Astrocyte (in vitro differentiated cells and primary cell): ENCODE results near the gene BCL7A. TPM values are rescaled to one million over a fixed set of nuclear protein-coding genes. Genes with fewer than 3 reads are reported as not detected.

ENCODE experiments used
- DNase-seq: peaks from one replicate; pipeline ENCODE4 v3.0.0-alpha.2; 2010; ENCODE audit warnings: low read depth
- FAIRE-seq: peaks from 2 replicates; lab custom pipeline; 2011; peaks lifted over from hg19 to GRCh38; lab: Jason Lieb, UNC
- H2AFZ ChIP-seq: 2 replicates; pipeline ENCODE4 v1.6.0; 2012; ENCODE audit warnings: low read depth, low read length, inconsistent platforms
- H3K27ac ChIP-seq: 2 replicates; pipeline ENCODE4 v1.5.1; 2011; ENCODE audit warnings: low read depth, low read length, inconsistent platforms
- H3K27me3 ChIP-seq: 2 replicates; pipeline ENCODE4 v1.6.0; 2011; ENCODE audit warnings: low read length, inconsistent platforms; ENCODE audit not compliant: insufficient read depth
- H3K36me3 ChIP-seq: 2 replicates; pipeline ENCODE4 v1.5.1; 2011; ENCODE audit warnings: low read length, inconsistent platforms; ENCODE audit not compliant: insufficient read depth
- H3K4me1 ChIP-seq: 2 replicates; pipeline ENCODE4 v1.5.1; 2011; ENCODE audit warnings: low read length, inconsistent platforms; ENCODE audit not compliant: insufficient read depth
- H3K4me2 ChIP-seq: 2 replicates; pipeline ENCODE4 v1.6.0; 2012; ENCODE audit warnings: low read length, inconsistent platforms
- H3K4me3 ChIP-seq: 2 replicates; pipeline ENCODE4 v1.5.1; 2011; ENCODE audit warnings: low read depth, mild to moderate bottlenecking, low read length, inconsistent platforms; ENCODE audit not compliant: insufficient read depth
- H3K79me2 ChIP-seq: 2 replicates; pipeline ENCODE4 v1.6.0; 2012; ENCODE audit warnings: mild to moderate bottlenecking, low read length, inconsistent platforms; ENCODE audit not compliant: insufficient read depth
- H3K9ac ChIP-seq: 2 replicates; pipeline ENCODE4 v1.6.0; 2012; ENCODE audit warnings: mild to moderate bottlenecking, low read length, inconsistent platforms
- H3K9me3 ChIP-seq: 2 replicates; pipeline ENCODE4 v1.5.1; 2012; ENCODE audit warnings: low read depth, mild to moderate bottlenecking, low read length, inconsistent platforms; ENCODE audit not compliant: insufficient read depth
- H4K20me1 ChIP-seq: 2 replicates; pipeline ENCODE4 v1.6.0; 2012; ENCODE audit warnings: low read length, inconsistent platforms; ENCODE audit not compliant: insufficient read depth
- H3K27ac Mint-ChIP-seq: one replicate; pipeline ENCODE4 v1.8.0; 2021; ENCODE audit warnings: mild to moderate bottlenecking, mixed read lengths; ENCODE audit not compliant: unreplicated experiment
- H3K27me3 Mint-ChIP-seq: one replicate; pipeline ENCODE4 v1.8.0; 2021; ENCODE audit warnings: low read depth, mixed read lengths; ENCODE audit not compliant: unreplicated experiment
- H3K36me3 Mint-ChIP-seq: one replicate; pipeline ENCODE4 v1.8.0; 2021; ENCODE audit warnings: low read depth, mixed read lengths; ENCODE audit not compliant: unreplicated experiment
- H3K4me1 Mint-ChIP-seq: one replicate; pipeline ENCODE4 v1.8.0; 2021; ENCODE audit warnings: low read depth, mixed read lengths; ENCODE audit not compliant: unreplicated experiment
- H3K4me3 Mint-ChIP-seq: one replicate; pipeline ENCODE4 v1.8.0; 2021; ENCODE audit warnings: mild to moderate bottlenecking, moderate library complexity, mixed read lengths; ENCODE audit not compliant: unreplicated experiment
- H3K9me3 Mint-ChIP-seq: one replicate; pipeline ENCODE4 v1.8.0; 2021; ENCODE audit warnings: mild to moderate bottlenecking, mixed read lengths; ENCODE audit not compliant: unreplicated experiment
- CTCF ChIP-seq: IDR thresholded peaks from 2 replicates; pipeline ENCODE4 v1.5.1; 2011; ENCODE audit warnings: low read depth, mild to moderate bottlenecking, inconsistent platforms, low read length, moderate library complexity; ENCODE audit not compliant: insufficient read depth
- EZH2 ChIP-seq: IDR thresholded peaks from 2 replicates; pipeline ENCODE4 v1.6.1; 2012; ENCODE audit warnings: mild to moderate bottlenecking, low read length, inconsistent platforms; ENCODE audit not compliant: insufficient read depth
- total RNA-seq: library from RNA; stranded (reverse); gene quantifications from 2 replicates; pipeline ENCODE4 v1.2.1, GENCODE V29; 2021

BCL7A gene
- total RNA-seq, 1 donor from 2014 or later, result 9.6 TPM

- no peaks in the 10 kb centered on the region for H3K9me3 Mint-ChIP-seq
- H3K4me1 Mint-ChIP-seq, result peaks cover 1% of the 10 kb centered on the region
Observed at GRCh38 chr12:121980892-121981272, 40.8 kb upstream of the BCL7A start.

GRCh38 chr12:121981456-121981855, 40.2 kb upstream of the BCL7A start:
- H3K9ac ChIP-seq, result no peak overlapping the region
- Mint-ChIP-seq H3K36me3 (no peaks in the 10 kb centered on the region), H3K9me3 (no peaks in the 10 kb centered on the region), H3K4me1 (peaks cover 1% of the 10 kb centered on the region), H3K27ac (no peak overlapping the region), H3K27me3 (no peaks in the 10 kb centered on the region), H3K4me3 (no peak overlapping the region)
- DNase-seq, result no peak
- no peaks in the 10 kb centered on the region for H3K79me2 ChIP-seq
- TF ChIP-seq EZH2 (no peak), CTCF (no peak)
- H3K4me3 ChIP-seq, result no peak overlapping the region
- no peaks in the 10 kb centered on the region for H3K9me3 ChIP-seq
- no peak overlapping the region for H2AFZ ChIP-seq
- no peak for FAIRE-seq
- H3K27ac ChIP-seq, result no peak overlapping the region
- no peaks in the 10 kb centered on the region for H3K27me3 ChIP-seq
- peaks cover 2% of the 10 kb centered on the region for H3K4me1 ChIP-seq
- H4K20me1 ChIP-seq, result no peaks in the 10 kb centered on the region
- H3K36me3 ChIP-seq, result no peaks in the 10 kb centered on the region
- H3K4me2 ChIP-seq, result no peak overlapping the region

More at GRCh38 chr12:121980892-121981272, 40.8 kb upstream of the BCL7A start:
- Histone ChIP-seq H3K4me3 (no peak overlapping the region), H3K4me2 (no peak overlapping the region), H3K9me3 (no peaks in the 10 kb centered on the region), H4K20me1 (no peaks in the 10 kb centered on the region), H3K9ac (no peak overlapping the region), H3K79me2 (no peaks in the 10 kb centered on the region), H3K36me3 (no peaks in the 10 kb centered on the region), H3K4me1 (peaks cover 2% of the 10 kb centered on the region), H2AFZ (peak overlapping the region; percentile 54), H3K27ac (peak overlapping the region; percentile 1), H3K27me3 (no peaks in the 10 kb centered on the region)
- no peaks in the 10 kb centered on the region for H3K27me3 Mint-ChIP-seq
- H3K27ac Mint-ChIP-seq, result no peak overlapping the region
- TF ChIP-seq CTCF, result no peak
- TF ChIP-seq EZH2, result no peak
- DNase-seq (no peak), FAIRE-seq (no peak)
- peaks cover 4% of the 10 kb centered on the region for H3K36me3 Mint-ChIP-seq
- H3K4me3 Mint-ChIP-seq, result no peak overlapping the region

GRCh38 chr12:121982950-121983349, 38.7 kb upstream of the BCL7A start:
- FAIRE-seq, result no peak

More at GRCh38 chr12:121982950-121983349, 38.7 kb upstream of the BCL7A start:
- Histone ChIP-seq H3K4me1 (peaks cover 2% of the 10 kb centered on the region), H3K79me2 (no peaks in the 10 kb centered on the region), H3K9me3 (no peaks in the 10 kb centered on the region), H3K36me3 (no peaks in the 10 kb centered on the region), H3K4me3 (no peak overlapping the region), H3K27me3 (no peaks in the 10 kb centered on the region), H3K9ac (no peak overlapping the region), H3K4me2 (no peak overlapping the region), H3K27ac (no peak overlapping the region), H4K20me1 (no peaks in the 10 kb centered on the region), H2AFZ (no peak overlapping the region)
- no peak for DNase-seq
- Mint-ChIP-seq H3K4me3 (no peak overlapping the region), H3K27ac (no peak overlapping the region), H3K36me3 (no peaks in the 10 kb centered on the region), H3K9me3 (no peaks in the 10 kb centered on the region), H3K27me3 (no peaks in the 10 kb centered on the region), H3K4me1 (peaks cover 1% of the 10 kb centered on the region)
- no peak for TF ChIP-seq EZH2
- no peak for TF ChIP-seq CTCF
